Suprapubic skin (tissue), 4 donors: ENCODE data around the gene RNF4. TPM values are rescaled to one million over a fixed set of nuclear protein-coding genes. Genes with fewer than 3 reads are reported as not detected.
"Not testable (repeated sequence)": the region's sequence is repeated elsewhere in the genome, so short reads cannot be mapped to it uniquely, and the experiment has no call there.

Source experiments
- DNase-seq, 2 donors: peaks; one replicate each; pipeline ENCODE4 v3.0.0-alpha.2; 2019; ENCODE audit warnings: low spot score in 2 of 2
- H3K27ac ChIP-seq: fragments of 200-600 bp; sonication (generic); one replicate; pipeline ENCODE4 v1.5.1; 2019
- H3K27me3 ChIP-seq: fragments of 200-600 bp; sonication (generic); one replicate; pipeline ENCODE4 v1.5.1; 2019
- H3K36me3 ChIP-seq: fragments of 200-600 bp; sonication (generic); one replicate; pipeline ENCODE4 v1.5.1; 2019
- H3K4me1 ChIP-seq: fragments of 200-600 bp; sonication (generic); one replicate; pipeline ENCODE4 v1.5.1; 2019
- H3K4me3 ChIP-seq: fragments of 200-600 bp; sonication (generic); one replicate; pipeline ENCODE4 v1.5.1; 2019; ENCODE audit warnings: mild to moderate bottlenecking
- H3K9me3 ChIP-seq: fragments of 200-600 bp; sonication (generic); one replicate; pipeline ENCODE4 v1.5.1; 2019
- EP300 ChIP-seq: sonication (generic); formaldehyde crosslinking; IDR thresholded peaks from one replicate; pipeline ENCODE4 v1.6.1; 2017; ENCODE audit warnings: antibody characterized with exemption
- POLR2A ChIP-seq, 2 donors: fragments of 450-650 bp; IDR thresholded peaks; one replicate each; pipeline ENCODE4 v1.6.1; 2017; ENCODE audit warnings: antibody characterized with exemption in 2 of 2, mild to moderate bottlenecking in 2 of 2, moderate library complexity in 2 of 2
- POLR2AphosphoS5 ChIP-seq, 3 donors: sonication (generic); formaldehyde crosslinking; IDR thresholded peaks; one replicate each; pipeline ENCODE4 v1.6.1; 2017; ENCODE audit warnings: antibody characterized with exemption in 3 of 3
- WGBS: methylation state at CpG from one replicate; pipeline ENCODE4 v1.1.5; 2018; 5-methylcytosine and 5-hydroxymethylcytosine counted together
- total RNA-seq, 4 donors: library from RNA; depleted of rRNA; stranded (reverse); fragments of >200 nt; gene quantifications; one replicate each; pipeline ENCODE4 v1.1.0, GENCODE V29; 2016
- TF ChIP-seq, protein P1 (sequence below), 2 donors: fragments of 200-600 bp in 1 of 2; fragments of 450-650 bp in 1 of 2; sonication (generic) in 1 of 2; IDR thresholded peaks; one replicate each; pipeline ENCODE4 v1.5.1; 2016 to 2019; ENCODE audit warnings: antibody characterized with exemption in 2 of 2, mild to moderate bottlenecking in 1 of 2, moderate library complexity in 1 of 2

The RNF4 gene
- total RNA-seq, 4 donors from 2014 or later: 31.2 to 57.2 (median 44.0) TPM

DNA sequence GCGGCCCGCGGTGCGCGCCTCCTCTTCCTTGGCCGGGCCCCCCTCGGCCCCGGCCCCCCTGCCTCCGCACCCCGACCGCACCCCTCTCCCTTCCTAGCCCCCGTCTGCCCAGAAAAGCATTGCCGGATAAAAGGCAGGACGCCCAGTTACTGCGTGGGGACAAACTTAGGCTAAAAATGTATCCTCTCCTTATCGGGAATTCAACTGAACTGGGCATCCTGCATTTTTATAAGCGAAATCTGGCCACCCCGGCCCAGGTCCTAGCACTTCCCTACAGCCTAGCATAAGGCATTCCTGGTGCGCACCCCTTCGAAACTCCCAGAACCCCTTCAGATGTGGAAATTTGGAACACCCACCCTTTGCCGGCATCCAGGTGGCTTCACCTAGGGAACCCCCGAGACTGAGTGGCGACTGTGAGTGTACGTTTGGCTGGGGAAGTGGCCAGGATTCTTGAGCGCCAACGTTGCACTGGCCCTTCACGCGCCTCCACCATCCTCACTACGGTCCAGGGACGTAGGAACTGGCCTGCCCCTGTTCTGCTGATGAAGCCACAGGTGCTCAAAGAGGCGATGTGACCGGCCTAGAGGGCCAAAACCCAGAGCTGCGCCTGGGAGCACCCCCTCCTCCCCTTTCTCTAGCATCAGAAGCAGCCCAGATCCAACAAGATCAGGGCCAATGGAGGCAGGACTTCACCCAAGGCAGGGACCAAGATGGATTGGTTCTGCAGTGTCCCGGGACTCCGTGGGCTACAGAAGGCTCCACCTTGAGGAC is 5.7 kb upstream of the RNF4 start:
- no peaks in the 10 kb centered on the region for H3K36me3 ChIP-seq
- 44% methylated on average over 24 of the region's 35 CpGs for WGBS

DNA sequence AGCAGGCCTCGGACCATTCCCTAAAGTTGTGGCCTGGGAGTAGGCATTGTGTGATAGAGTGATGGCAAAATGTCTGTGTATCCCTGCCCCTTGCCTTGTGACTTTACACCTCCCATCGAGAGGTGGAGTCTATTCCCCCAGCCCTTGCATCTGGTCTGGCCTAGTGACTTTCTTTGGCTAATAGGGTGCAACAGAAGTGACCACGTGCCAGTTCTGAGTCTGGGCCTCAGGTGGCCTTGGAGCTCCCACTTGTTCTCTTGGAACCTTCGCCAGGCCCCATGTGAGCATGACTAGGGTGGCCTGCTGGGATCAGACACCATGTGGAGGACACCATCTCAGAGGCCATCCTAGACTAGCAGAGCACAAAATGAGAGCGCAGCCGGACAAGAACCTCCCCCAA is 3.9 kb upstream of the RNF4 start:
- no peaks in the 10 kb centered on the region for H3K9me3 ChIP-seq
- TF ChIP-seq POLR2A (IDR thresholded peaks at IDR 0.05) (no peak), EP300 (no peak), POLR2AphosphoS5 (IDR thresholded peaks at IDR 0.05) (no peak)
- TF ChIP-seq, protein P1, sequence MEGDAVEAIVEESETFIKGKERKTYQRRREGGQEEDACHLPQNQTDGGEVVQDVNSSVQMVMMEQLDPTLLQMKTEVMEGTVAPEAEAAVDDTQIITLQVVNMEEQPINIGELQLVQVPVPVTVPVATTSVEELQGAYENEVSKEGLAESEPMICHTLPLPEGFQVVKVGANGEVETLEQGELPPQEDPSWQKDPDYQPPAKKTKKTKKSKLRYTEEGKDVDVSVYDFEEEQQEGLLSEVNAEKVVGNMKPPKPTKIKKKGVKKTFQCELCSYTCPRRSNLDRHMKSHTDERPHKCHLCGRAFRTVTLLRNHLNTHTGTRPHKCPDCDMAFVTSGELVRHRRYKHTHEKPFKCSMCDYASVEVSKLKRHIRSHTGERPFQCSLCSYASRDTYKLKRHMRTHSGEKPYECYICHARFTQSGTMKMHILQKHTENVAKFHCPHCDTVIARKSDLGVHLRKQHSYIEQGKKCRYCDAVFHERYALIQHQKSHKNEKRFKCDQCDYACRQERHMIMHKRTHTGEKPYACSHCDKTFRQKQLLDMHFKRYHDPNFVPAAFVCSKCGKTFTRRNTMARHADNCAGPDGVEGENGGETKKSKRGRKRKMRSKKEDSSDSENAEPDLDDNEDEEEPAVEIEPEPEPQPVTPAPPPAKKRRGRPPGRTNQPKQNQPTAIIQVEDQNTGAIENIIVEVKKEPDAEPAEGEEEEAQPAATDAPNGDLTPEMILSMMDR (IDR thresholded peaks at IDR 0.05): no peak
- H3K4me1 ChIP-seq: peaks cover 26% of the 10 kb centered on the region
- H3K27me3 ChIP-seq: peaks cover under 1% of the 10 kb centered on the region
- H3K36me3 ChIP-seq: no peaks in the 10 kb centered on the region
- WGBS: 70% methylated on average over 2 of the region's 6 CpGs
- no peak for DNase-seq
- no peak overlapping the region for H3K27ac ChIP-seq
- H3K4me3 ChIP-seq: no peak overlapping the region

More for the DNA sequence above, 5.7 kb upstream of the RNF4 start:
- Histone ChIP-seq H3K9me3 (no peaks in the 10 kb centered on the region), H3K4me3 (peak overlapping the region; percentile 72), H3K27me3 (peaks cover 12% of the 10 kb centered on the region), H3K4me1 (peaks cover 20% of the 10 kb centered on the region), H3K27ac (no peak overlapping the region)
- no peak for DNase-seq
- TF ChIP-seq EP300 (no peak), POLR2A (IDR thresholded peaks at IDR 0.05) (no peak), POLR2AphosphoS5 (IDR thresholded peaks at IDR 0.05) (no peak)
- TF ChIP-seq, protein P1 (IDR thresholded peaks at IDR 0.05): no peak

DNA sequence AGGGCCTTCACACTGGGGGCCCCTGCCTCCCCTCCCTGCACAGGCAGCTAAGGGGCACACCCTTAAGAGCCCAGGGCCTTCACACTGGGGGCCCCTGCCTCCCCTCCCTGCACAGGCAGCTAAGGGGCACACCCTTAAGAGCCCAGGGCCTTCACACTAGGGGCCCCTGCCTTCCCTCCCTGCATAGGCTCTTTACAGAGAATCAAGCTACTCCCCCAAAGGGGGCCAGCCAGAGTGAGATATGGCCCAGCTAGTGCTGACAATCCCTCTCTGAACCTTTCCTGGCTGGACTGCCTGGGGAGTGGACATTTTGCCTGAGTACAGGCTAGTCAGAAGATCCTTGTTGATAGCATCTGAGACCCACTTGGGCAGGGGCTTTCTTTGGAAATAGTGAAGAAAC is 3.4 kb upstream of the RNF4 start:
- DNase-seq, H3K36me3 ChIP-seq, H3K9me3 ChIP-seq, H3K27me3 ChIP-seq, H3K27ac ChIP-seq, H3K4me3 ChIP-seq: not testable (repeated sequence)
- H3K4me1 ChIP-seq: peaks cover 31% of the 10 kb centered on the region

DNA sequence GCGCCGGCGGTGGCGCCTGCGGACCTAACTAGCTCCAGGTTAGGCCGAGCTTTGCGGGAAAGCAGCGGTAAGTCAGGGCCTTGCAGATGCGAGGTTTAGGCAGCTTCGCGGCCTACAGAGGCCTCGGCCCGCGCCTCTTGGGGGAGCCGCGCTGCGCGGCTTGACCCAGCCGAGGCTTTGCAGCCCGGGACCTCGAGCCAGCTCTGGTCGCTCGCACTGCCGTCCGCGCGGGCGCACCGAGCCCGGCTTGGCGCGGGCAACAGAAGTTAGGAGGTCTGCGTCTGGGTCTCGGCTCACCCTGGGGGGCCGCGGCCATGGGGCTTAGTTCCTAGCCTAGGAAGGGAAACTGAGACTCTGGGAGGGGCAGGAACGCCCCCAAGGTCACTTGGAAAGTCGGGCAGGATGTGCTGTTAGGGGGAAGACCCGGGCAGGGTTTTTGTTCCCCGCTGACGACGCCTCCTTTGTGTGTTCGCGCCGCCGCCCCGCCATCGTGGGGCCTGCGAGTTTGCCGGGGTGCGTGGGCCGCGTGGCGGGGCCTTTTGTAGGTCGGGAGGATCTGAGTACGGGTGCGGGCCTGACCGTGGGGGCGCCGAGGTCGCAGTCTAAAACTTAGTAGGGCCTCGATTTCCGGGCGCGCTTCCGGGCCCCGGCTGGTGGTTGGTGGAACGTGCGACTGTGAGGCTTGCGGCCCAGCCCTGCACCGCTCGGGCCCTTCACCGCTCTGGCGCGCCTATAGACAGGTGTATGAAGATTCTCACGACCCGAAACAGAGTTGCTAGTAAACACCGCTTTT is 482 bp downstream of the RNF4 start:
- H3K4me1 ChIP-seq: peaks cover 29% of the 10 kb centered on the region
- no peak for TF ChIP-seq EP300
- TF ChIP-seq, protein P1 (IDR thresholded peaks at IDR 0.05): no peak
- TF ChIP-seq POLR2AphosphoS5 (IDR thresholded peaks at IDR 0.05): peak in 1 of 3 donors; percentile 3
- peak overlapping the region; percentile 99 for H3K4me3 ChIP-seq
- H3K27me3 ChIP-seq: no peaks in the 10 kb centered on the region
- peak overlapping the region; percentile 94 for H3K27ac ChIP-seq
- 0% methylated on average over 14 of the region's 78 CpGs for WGBS
- no peak for DNase-seq
- no peaks in the 10 kb centered on the region for H3K9me3 ChIP-seq
- H3K36me3 ChIP-seq: peaks cover 14% of the 10 kb centered on the region

DNA sequence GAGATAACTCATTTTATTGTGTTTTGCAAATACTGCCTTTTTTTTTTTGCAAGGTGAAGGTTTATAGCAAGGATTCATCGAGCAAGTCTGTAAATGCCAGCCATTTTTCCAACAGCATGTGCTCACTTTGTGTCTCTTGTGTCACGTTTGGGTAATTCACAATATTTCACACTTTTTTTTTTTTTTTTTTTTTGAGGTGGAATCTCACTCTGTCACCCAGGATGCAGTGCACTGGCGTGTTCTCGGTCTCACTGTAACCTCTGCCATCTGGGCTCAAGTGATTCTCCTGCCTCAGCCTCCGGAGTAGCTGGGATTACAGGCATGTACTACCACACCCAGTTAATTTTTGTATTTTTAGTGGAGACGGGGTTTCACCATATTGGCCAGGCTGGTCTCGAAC is 1.9 kb downstream of the RNF4 start:
- Histone ChIP-seq H3K27ac (no peak overlapping the region), H3K27me3 (no peaks in the 10 kb centered on the region), H3K9me3 (no peaks in the 10 kb centered on the region), H3K4me3 (peak overlapping the region; percentile 99), H3K4me1 (peaks cover 29% of the 10 kb centered on the region), H3K36me3 (peaks cover 16% of the 10 kb centered on the region)
- DNase-seq: no peak
- 84% methylated on average over 7 of the region's 7 CpGs for WGBS
- no peak for TF ChIP-seq POLR2AphosphoS5 (IDR thresholded peaks at IDR 0.05)
- TF ChIP-seq EP300: no peak
- no peak for TF ChIP-seq POLR2A (IDR thresholded peaks at IDR 0.05)
- TF ChIP-seq, protein P1 (IDR thresholded peaks at IDR 0.05): no peak
